Stimulated activated CD8-positive, alpha-beta memory T cell treated with anti-CD3 and anti-CD28 coated beads, Interleukin-12 subunit alpha, Interleukin-12 subunit beta, amount 100 ng/mL, for 4 hours (primary cell): Measurements from ENCODE around the gene LIME1.

Experiments used
- DNase-seq: peaks from one replicate; pipeline ENCODE4 v3.0.0-alpha.2; 2020; ENCODE audit warnings: low read depth

Gene LIME1

DNA sequence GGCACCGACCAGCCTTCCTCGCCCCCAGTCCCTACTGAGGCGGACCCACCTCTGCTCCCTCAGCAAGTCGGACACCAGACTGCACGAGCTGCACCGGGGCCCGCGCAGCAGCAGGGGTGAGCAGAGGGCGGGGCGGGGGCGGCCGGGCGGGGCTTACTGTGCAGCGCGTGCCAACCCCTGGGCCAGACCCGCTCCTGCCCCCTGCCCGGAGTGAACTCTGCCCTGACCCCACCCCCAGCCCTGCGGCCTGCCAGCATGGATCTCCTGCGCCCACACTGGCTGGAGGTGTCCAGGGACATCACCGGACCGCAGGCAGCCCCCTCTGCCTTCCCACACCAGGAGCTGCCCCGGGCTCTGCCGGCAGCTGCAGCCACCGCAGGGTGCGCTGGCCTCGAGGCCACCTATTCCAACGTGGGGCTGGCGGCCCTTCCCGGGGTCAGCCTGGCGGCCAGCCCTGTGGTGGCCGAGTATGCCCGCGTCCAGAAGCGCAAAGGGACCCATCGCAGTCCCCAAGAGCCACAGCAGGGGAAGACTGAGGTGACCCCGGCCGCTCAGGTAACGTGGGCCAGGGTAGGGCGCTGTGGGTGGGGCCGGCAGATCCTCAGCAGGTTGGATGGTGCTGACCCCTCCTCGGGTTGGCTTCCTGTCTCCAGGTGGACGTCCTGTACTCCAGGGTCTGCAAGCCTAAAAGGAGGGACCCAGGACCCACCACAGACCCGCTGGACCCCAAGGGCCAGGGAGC lies 1.7 kb downstream of the LIME1 start:
- DNase-seq, result no peak

DNA sequence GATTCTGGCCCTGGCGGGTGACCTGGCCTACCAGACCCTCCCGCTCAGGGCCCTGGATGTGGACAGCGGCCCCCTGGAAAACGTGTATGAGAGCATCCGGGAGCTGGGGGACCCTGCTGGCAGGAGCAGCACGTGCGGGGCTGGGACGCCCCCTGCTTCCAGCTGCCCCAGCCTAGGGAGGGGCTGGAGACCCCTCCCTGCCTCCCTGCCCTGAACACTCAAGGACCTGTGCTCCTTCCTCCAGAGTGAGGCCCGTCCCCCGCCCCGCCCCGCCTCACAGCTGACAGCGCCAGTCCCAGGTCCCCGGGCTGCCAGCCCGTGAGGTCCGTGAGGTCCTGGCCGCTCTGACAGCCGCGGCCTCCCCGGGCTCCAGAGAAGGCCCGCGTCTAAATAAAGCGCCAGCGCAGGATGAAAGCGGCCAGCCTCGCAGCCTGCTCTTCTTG lies 2.2 kb downstream of the LIME1 start:
- no peak for DNase-seq

DNA sequence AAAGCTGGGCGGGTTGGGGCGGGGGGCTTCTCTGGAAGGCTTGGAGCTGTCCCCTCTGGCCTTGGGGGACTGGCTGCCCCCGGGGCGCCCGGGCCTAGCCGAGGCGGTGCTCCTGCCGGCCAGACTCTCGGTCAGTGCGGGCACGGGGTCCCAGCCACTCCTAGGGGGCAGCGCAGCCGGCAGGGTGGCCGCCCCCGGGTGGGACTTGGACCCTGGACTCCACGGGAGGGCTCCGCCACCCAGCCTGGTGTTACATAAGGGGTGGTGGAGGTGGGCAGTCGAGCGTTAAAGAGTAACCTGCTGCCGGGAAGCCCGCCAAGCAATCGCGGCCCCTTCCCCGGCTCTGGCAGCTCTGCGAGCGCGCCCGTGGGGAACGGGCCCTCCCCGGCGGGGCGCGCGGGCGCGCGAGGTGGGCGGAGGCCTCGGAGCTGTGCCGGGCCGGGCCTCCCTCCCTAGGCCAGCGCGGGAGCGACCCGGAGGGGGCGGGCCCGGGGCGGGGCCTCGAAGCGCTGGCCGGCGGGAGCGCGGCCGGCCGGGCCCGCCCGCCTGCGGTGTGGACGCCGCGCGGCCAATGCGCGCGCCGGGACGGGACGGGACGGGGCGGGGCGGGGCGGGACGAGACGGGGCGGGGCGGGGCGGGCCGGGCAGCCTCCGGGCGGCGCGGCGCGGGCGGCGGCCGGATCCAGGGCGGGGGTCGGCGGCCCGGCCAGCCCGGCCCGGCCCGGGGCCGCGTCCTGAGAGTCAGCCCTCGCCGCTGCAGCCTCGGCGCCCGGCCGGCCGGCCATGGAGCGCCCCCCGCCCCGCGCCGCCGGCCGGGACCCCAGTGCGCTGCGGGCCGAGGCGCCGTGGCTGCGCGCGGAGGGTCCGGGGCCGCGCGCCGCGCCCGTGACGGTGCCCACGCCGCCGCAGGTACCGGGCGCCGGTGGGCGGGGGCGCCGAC lies 2.9 kb downstream of the LIME1 start, which contains the start of gene SLC2A4RG:
Gene SLC2A4RG, plus strand, starts transcription at position 647 of the 940 bp plus-strand sequence. Its CDS starts 137 bp downstream, at position 784.
- DNase-seq, result peak; percentile 53

DNA sequence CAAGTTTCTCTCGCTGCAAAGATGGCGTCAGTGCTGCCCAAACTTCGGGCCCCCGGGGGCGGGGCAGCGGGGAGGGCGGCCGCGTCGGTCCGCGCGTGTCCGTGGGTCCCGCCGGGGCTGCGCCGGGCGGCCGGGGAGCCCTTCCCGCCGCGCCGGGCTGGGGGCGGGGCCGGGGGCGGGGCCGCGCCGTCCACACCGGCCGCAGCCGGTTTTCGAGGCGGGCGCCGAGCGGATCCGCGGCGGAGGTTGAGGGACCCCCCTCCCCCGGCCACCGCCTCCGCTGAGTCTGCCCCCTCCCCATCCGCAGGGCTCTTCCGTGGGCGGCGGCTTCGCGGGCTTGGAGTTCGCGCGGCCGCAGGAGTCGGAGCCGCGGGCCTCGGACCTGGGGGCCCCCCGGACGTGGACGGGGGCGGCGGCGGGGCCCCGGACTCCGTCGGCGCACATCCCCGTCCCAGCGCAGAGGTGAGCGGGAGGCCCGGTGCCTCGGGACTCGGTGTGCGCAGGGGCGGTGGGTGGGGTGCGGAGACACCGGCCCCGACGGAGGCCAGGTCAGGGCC lies 3.7 kb downstream of the LIME1 start:
- peak; percentile 34 for DNase-seq

DNA sequence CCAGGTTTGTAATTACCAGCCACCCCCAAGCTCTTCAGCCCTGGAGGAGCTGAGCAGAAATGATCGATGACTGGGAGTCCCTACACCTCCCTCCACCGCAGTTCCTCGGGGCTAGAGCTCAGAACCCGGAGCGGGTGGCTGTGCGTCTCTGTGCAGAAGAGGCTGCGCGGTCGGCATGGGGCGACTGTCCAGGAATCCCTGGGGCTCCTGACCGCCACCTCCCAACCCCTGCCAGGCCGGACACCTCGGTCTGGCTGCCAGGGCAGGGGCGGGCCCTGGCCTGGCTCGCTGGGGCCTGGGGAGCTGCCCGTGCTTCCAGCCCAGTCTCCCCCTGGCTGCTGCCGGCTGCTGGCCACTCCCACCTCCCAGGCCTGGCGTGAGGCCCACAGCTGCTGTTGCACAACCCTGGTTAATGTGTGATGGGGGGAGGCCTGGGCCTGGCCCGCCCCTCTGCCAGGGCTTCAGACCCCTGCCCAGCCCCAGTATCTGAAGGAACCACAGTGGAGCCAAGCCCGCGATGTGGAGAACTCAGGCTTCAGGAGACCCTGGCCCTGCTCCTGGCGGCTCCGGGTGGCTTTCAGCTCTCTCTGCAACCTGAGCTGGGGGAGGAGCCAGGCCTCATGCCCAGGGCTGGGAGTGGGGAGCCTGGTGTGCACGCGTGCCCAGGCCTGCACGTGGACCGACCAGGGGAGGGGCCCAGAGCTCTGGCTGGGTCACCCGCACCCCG lies 4.3 kb downstream of the LIME1 start:
- DNase-seq, result no peak

DNA sequence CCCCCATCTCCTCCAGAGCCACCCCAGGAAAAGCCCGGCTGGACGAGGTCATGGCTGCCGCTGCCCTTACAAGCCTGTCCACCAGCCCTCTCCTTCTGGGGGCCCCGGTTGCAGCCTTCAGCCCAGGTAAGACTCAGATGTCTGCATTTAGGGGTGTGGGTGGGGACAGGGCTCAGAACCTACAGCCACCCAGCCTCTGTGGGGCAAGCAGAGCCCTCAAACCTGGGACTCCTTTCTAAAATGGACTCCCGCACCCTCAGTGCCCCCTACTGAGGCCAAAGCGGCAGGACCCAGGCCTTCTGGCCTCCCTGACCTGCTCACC lies 4.9 kb downstream of the LIME1 start:
- DNase-seq, result no peak

DNA sequence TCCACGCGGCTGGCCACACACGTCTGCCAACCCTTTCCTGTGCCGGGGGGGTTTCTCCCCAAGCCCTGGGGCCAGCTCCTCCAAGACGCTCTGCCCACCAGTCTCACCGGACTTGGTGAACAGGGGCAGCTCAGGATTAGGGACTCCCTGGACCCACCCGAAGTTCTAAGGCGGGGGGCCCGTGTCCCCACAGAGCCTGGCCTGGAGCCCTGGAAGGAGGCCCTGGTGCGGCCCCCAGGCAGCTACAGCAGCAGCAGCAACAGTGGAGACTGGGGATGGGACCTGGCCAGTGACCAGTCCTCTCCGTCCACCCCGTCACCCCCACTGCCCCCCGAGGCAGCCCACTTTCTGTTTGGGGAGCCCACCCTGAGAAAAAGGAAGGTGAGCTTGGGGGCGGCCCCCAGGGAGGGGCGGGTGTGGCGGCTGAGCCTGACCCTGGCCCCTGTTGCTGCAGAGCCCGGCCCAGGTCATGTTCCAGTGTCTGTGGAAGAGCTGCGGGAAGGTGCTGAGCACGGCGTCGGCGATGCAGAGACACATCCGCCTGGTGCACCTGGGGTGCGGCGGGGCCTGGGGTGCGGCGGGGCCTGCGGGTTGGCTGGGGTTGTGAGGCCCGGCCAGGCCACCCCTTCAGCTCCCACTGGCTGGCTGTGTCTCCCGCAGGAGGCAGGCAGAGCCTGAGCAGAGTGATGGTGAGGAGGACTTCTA lies 5.4 kb downstream of the LIME1 start:
- no peak for DNase-seq

DNA sequence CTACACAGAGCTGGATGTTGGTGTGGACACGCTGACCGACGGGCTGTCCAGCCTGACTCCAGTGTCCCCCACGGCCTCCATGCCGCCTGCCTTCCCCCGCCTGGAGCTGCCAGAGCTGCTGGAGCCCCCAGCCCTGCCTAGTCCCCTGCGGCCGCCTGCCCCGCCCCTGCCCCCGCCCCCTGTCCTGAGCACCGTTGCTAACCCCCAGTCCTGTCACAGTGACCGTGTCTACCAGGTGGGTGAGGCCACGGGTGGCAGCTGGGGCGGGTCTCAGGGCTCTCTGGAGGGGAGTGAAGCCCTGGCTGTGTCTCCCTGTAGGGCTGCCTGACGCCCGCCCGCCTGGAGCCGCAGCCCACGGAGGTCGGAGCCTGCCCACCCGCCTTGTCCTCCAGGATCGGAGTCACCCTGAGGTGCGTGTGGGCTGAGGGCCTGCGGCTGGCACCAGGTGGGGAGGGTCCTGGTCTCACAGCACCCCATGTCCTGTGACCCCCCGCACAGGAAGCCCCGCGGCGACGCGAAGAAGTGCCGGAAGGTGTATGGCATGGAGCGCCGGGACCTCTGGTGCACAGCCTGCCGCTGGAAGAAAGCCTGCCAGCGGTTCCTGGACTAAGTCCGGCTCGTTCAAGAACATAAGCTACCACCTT lies 6.0 kb downstream of the LIME1 start:
- DNase-seq, result no peak

DNA sequence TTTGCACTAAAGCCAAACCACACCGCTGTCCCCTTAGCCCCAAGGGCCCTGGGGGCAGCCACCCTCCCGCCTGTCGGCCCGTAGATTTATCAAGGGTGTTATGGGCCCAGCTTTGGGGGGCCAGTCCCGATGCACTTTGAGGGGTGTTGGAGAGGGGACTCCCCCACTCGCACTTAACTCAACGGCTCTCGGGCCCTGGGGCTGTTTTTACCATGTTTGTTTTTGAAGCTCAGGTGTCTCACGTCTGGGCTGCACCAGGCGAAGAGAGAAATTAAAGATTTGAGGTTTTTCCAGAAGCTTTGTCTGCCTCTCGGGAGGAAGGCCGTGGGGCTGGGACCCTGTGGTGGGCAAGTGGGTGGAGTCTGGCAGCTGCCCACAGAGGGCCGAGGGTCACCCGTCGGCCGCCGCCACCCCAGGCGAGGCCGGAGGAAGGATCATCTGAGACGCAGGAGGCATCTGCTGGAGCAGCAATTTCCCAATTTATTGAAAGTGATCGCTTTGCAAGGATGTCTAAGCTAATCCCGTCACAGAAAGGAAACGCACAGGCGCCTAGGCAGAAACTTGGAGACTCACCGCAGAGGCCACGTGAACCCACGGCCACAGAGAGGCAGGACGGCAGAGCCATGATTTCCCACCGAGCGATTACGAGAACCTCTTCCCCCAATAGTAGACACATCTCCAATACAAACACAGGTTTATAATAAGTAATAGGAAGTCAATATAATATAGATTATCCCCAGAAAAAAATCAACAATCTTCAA lies 6.9 kb downstream of the LIME1 start:
- DNase-seq, result no peak

DNA sequence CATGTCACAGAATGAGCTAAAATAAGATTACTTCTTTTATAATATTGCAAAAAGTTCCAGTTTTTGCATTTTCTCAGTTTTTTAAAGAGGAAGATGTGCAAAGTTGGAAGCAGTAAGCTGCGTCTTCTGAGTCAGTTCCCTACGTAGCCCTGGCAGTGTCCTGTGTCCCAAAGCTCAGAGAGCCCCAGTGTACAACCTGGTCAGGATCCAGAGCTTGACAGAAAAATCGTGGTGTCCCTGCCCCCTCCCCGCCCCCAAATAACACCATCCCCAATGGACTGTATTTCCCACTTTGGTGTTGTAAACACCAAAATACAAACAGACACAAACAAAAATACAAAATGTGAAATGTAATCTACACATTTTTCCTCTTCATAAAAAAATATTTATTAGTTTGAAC lies 7.7 kb downstream of the LIME1 start:
- no peak for DNase-seq

DNA sequence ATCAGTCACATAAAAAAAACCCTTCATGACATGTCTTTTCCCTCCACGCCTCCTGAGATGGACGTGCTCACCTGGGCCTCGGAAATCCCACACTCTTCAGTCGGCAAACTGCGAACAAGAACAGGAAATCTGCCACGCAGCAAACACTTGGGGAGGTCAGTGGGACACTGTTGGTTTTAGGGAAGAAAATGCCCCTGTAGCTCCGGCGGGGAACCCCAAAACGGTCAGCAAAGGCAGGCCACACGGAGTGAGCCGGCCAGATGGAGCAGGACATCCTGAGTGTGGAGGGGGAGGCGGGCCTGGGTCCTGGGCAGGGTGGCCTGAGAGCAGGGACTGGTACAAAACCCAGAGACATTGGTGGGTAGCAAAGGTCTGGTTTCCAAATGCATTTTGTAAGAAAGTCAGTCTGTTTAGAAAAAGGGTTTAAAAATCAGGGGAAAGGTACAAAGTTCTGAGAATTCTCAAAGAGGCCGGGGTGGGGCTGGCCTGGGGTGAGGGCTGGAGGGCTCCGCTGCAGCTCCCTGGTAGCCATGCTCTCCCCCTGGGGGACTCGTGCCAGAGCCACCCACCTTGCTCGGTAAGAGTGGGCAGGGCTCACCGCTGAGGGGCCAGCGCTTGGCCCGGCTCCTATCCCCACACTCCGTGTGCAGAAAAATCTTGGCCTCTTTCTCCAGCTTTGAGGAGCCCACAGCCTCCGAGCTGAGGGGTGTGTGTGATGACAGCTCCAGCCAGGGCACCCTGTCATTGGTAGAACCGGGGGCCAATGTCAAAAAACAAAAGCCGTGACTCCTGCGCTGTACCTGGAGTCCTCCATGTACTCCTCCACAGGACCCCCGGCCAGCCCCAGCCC lies 8.3 kb downstream of the LIME1 start:
- DNase-seq, result no peak

DNA sequence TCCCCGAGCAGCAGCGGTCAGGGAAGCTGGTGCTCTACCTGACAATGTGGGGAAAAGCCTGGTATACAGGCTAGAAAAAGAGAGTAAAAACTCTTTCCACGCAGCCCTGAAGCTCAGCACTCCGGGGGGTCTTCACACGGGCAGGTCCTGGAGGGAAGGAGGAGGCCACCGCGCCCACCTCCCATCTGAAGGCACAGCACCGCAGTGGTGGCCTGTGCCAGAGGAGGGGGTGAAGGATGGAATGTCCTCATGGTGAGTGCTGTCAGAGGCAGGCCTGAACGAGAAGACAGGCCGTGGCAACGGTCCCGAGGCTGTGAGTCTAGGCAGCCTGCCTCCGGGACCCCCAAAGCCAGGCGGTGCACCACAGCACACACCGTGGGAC lies 9.0 kb downstream of the LIME1 start:
- DNase-seq, result no peak

DNA sequence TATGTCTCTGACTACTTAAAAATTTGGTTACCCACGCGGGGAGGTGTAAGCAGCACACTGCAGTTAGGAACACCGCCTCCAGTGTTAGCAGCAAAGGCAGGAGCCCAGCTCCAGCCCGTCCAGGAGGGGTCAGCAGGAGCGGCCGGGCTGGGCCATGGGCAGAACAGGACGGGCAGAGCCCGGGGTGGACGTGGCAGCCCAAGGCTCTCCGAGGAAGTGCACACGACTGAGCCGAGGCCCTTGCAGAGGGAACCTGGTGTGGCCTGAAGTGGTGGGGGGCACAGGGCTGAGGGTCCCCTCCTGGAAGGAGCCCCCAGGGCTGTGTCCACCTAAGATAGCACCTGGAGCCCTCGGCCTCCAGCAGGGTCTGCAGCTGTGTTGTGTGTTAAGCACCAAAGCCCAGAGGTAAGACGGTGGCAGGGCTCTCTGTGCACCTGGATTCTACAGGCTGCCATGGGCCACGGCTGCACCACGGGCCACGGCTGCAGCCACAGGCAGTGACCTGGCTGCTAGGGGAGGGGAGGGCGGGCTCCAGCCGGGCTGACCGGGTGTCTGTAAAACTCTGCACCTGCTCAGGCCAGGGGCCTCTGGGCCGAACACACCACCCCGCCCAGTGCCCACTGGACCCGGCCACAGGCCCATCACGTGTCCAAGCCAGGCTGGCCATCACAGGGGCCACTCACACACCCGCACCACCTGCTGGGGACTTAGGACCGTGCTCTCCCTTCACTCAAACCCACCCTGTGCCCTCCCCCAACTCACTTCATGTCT lies 9.7 kb downstream of the LIME1 start:
- no peak for DNase-seq

DNA sequence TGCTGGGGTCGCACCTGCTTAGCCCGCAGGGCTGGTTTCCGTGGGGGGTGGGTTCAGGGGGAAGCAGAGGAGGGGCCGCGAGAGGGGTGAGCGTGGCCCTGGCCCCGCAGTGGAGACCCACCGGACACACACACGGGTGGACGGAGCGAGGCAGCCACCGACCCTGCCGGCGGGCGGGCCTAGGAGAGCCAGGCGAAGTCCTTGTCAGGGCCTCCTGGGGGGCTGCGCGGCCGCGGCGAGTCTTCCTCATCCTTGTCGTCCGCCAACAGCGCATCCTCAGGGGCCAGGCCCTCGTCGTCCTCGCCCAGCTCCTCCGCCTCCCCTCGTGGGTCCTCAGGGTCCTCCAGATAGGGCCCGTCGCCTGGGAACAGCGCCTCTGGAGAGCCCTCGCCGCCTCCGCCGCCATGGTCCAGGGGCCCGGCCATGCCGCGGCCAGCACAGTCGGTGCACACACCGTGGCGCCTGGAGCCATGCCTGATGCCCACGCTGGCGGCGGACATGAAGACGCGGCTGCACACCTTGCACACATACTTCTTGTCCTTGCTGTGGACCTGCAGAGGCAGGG lies 10.4 kb downstream of the LIME1 start:
- DNase-seq, result no peak

DNA sequence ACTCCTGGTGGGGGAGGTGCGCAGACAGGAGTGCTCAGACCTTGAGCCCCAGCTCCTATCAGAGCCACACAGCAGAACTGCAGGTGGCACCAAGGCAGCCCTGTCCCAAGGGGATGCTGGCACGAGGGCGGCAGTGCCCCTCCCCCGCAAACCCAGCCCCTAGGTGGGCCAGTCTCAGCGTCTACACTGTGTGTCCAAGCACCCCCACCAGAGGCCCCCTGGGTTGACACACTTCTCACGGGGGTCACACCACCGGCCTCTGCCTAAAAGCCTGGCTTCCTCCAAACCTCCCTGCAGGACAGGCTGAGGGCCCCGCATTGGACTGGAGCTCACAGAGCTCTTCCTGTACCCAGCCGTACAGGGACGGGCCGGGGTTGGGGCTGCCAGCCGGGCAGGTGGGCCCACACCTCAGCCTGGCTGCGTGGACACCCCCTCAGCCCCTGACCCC lies 11.2 kb downstream of the LIME1 start:
- DNase-seq, result no peak

DNA sequence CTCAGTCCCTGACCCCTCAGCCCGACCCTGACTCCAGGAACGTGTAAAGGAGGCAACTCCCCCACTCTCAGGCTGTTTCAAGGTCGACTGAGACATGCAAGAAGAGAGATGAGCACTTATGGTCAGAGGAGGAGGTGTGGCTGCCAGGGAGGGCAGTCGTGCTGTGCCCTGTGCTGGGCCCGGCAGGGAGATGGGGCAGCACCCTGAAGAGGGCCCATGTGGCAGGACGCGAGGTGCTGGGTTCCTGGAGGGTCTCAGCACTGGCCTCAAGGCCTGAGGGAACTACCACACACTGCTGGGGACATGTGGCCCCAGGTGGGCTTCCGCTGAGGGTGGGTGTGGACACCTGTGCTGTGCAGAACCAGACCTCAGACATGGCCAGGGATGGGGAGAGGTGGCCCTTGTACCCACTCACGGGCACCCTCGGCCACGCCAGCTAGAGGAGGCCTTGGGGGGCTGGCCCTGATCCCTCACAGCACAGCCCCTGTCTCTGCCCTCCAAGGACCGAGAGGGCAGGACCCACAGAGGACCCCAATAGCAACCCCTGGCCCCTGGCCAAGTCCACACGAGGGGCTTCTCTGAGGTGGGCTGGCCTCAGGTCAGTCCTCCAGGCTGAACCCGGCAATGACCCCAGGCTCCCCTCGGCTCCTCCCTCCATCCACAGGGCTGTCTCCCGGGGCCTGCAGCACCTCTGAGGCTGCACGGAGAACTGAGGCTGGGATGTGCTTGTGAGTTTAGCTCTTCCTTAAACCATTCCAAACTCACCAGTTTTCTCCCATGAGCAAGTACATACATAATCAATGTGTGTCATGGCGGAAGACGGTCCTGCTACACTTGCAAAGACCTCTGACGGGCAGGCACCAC lies 11.8 kb downstream of the LIME1 start:
- DNase-seq, result no peak

DNA sequence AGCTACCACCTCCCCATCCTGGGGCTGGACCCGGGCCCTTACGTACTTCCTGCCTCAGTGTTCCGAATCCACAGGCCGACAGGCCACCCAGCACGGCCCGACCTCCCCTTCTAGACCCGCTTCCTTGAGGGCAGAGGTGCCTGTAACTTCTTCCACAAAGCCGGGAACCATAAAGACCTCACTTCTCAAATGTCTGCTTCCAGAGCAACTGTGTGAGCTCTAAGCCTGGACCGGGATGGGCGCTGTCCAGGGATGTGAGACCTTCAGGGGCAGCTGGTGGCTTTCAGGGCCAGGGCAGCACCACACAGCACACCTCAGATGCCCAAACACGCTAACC lies 12.4 kb downstream of the LIME1 start:
- no peak for DNase-seq
